SKM-1 treated with dmso at 0.1 percent for 144 hours (cell line): ENCODE data around the gene ARL4D.
A peak's percentile ranks its signal among the peaks of the same experiment; 100 is the strongest.
"Not testable (repeated sequence)": the region's sequence is repeated elsewhere in the genome, so short reads cannot be mapped to it uniquely, and the experiment has no call there.

ENCODE experiments used
- DNase-seq: peaks from one replicate; lab custom pipeline; 2025; ENCODE audit not compliant: unreplicated experiment; lab: John Stamatoyannopoulos, UW

ARL4D gene

GRCh38 chr17:43368740-43369506 is 29.9 kb upstream of the ARL4D start:
- DNase-seq: peak; percentile 67

GRCh38 chr17:43369986-43370385 is 28.8 kb upstream of the ARL4D start:
- DNase-seq: no peak

- DNase-seq: no peak
Measured at GRCh38 chr17:43371227-43371821, 27.5 kb upstream of the ARL4D start.

GRCh38 chr17:43372273-43372911 is 26.4 kb upstream of the ARL4D start:
- DNase-seq: no peak

GRCh38 chr17:43373356-43373755 is 25.4 kb upstream of the ARL4D start:
- DNase-seq: no peak

- DNase-seq: not testable (repeated sequence)
Measured at GRCh38 chr17:43375915-43376314, 22.9 kb upstream of the ARL4D start.

GRCh38 chr17:43377056-43377810 is 21.6 kb upstream of the ARL4D start:
- no peak for DNase-seq

GRCh38 chr17:43378766-43379165 is 20.0 kb upstream of the ARL4D start:
- no peak for DNase-seq

- DNase-seq: no peak
Measured at GRCh38 chr17:43380307-43380706, 18.5 kb upstream of the ARL4D start.

- DNase-seq: no peak
Measured at GRCh38 chr17:43381204-43381603, 17.6 kb upstream of the ARL4D start.

- no peak for DNase-seq
Measured at GRCh38 chr17:43381621-43382020, 17.2 kb upstream of the ARL4D start.

GRCh38 chr17:43382776-43383175 is 16.0 kb upstream of the ARL4D start:
- no peak for DNase-seq

GRCh38 chr17:43383372-43383771 is 15.4 kb upstream of the ARL4D start:
- DNase-seq: no peak

- DNase-seq: no peak
Measured at GRCh38 chr17:43383826-43384475, 14.8 kb upstream of the ARL4D start.

- DNase-seq: no peak
Measured at GRCh38 chr17:43384476-43384862, 14.3 kb upstream of the ARL4D start.

GRCh38 chr17:43385046-43385831 is 13.6 kb upstream of the ARL4D start:
- no peak for DNase-seq

- peak; percentile 90 for DNase-seq
Measured at GRCh38 chr17:43388359-43389045, 10.3 kb upstream of the ARL4D start.

- DNase-seq: peak; percentile 56
Measured at GRCh38 chr17:43389046-43389947, 9.5 kb upstream of the ARL4D start.

- no peak for DNase-seq
Measured at GRCh38 chr17:43392397-43392796, 6.4 kb upstream of the ARL4D start.
